Ovary (tissue), 9 donors: ENCODE measurements around the gene F12. TPM values are rescaled to one million over a fixed set of nuclear protein-coding genes. Genes with fewer than 3 reads are reported as not detected.

Experiments
- DNase-seq, 5 donors: peaks; one replicate each; pipeline ENCODE4 v3.0.0-alpha.2; 2019 to 2020
- H3K27ac ChIP-seq, 2 donors: fragments of 200-600 bp; one replicate each; pipeline versions ENCODE4 v1.5.1 to v1.8.0; 2019 to 2022
- H3K27me3 ChIP-seq: fragments of 200-600 bp; one replicate; pipeline ENCODE4 v1.8.0; 2022
- H3K36me3 ChIP-seq: fragments of 200-600 bp; sonication (generic); one replicate; pipeline ENCODE4 v1.5.1; 2019
- H3K4me1 ChIP-seq: one replicate; pipeline ENCODE4 v1.8.1; 2013; ENCODE audit warnings: mild to moderate bottlenecking, moderate library complexity; ENCODE audit not compliant: insufficient read depth
- H3K4me3 ChIP-seq: fragments of 200-600 bp; sonication (generic); one replicate; pipeline ENCODE4 v1.5.1; 2017
- H3K9me3 ChIP-seq, 2 donors: fragments of 200-600 bp in 1 of 2; sonication (generic) in 1 of 2; one replicate each; pipeline versions ENCODE4 v1.5.1 to v1.8.1; 2013 to 2019; ENCODE audit warnings: mild to moderate bottlenecking in 1 of 2, moderate library complexity in 1 of 2
- EP300 ChIP-seq: sonication (generic); formaldehyde crosslinking; IDR thresholded peaks from one replicate; pipeline ENCODE4 v1.6.1; 2017; ENCODE audit warnings: antibody characterized with exemption
- POLR2A ChIP-seq: fragments of 450-650 bp; IDR thresholded peaks from one replicate; pipeline ENCODE4 v1.6.1; 2017; ENCODE audit warnings: antibody characterized with exemption, mild to moderate bottlenecking, moderate library complexity
- WGBS, 3 donors: extraction: QIAGEN DNeasy Blood & Tissue Kit in 1 of 3; methylation state at CpG; one replicate each; pipeline versions ENCODE4 v1.1.5 to v1.1.7; 2013 to 2017; 5-methylcytosine and 5-hydroxymethylcytosine counted together
- intact Hi-C, 4 donors: fragments of 100-400 bp; cut with DNase I; formaldehyde crosslinking; loops; one replicate each; pipeline versions ENCODE4 v1.11.0 to v1.15.1; 2022 to 2023
- polyA plus RNA-seq, 2 donors: library from polyadenylated mRNA; stranded (reverse); fragments of 200-250 nt in 1 of 2; fragments of 350-450 nt in 1 of 2; fragmentation: Illumina TruSeq in 1 of 2; extraction: RNeasy Lipid Tissue Mini Kit (QIAGEN cat#74804) in 1 of 2; gene quantifications; one replicate each; pipeline ENCODE4 v1.2.3, GENCODE V29; 2013 to 2014
- total RNA-seq, 7 donors: library from RNA; depleted of rRNA in 2 of 7; stranded (reverse); fragments of >200 nt in 2 of 7; fragmentation: NEBNext Ultra II Directional in 3 of 7; extraction: Animal tissue kit (Norgen Biotek cat#: 25700) in 3 of 7; gene quantifications; one replicate each; pipeline versions ENCODE4 v1.1.0 to v1.2.4, GENCODE V29; 2016 to 2023
- TF ChIP-seq, protein P1 (sequence below), 3 donors: fragments of 450-650 bp in 2 of 3; fragments of 200-600 bp in 1 of 3; IDR thresholded peaks; one replicate each; pipeline versions ENCODE4 v1.5.1 to v1.8.0; 2016 to 2022; ENCODE audit warnings: antibody characterized with exemption in 3 of 3, mild to moderate bottlenecking in 1 of 3
- donor health status: DM: no; HTN: no; CAD: no; lungs with moderate emphysema.
- donor health status: DM: no; HTN: no; CAD: no.
- donor health status: Bipolar disorder and iron deficiency.
- donor health status: DM: yes; HTN: yes; CAD: no.
- donor health status: DM: no; HTN: no; CAD: no.
- donor health status: DM: yes; HTN: yes; CAD: no.

F12 gene
- total and polyA plus RNA-seq, 9 donors: 0.28 to 1.7 TPM; not detected in 7

DNA sequence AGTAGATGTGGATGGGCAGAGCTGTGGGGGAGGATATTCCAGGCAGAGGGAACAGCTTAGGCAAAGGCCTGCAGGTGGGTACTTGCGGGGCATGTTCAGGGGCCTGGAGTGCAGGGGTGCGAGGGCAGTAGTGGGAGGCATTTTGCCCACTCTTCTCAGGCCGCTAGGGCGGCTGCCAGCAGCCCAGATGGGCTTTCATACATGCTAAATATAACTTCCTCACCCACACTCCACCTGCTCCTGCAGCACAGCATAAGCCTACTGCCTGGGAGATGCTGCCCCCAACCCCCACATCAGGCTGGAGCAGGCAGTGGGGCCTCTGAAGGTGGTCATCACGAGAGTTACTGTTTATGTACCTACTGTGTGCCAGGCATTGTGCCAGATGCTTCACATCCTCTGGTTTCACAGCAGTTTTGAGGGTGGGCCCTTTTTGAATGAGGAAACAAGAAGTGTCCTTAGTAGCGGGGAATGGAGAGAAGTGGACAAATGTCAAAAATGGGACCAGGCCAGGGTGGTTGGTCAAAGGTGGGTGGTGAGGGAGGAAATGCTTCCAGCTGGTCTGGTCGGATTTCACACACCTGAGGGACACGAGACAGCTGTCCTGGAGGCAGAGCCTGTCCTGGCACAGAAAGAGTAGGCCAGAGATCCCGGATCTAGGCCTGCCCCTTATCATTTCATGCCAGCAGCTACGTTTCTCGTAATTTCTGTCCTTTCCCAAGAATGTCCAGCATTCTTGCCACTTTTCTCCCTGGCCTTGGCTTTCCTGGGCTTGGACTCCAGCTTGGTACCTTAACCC is 39.5 kb downstream of the F12 start:
- Histone ChIP-seq H3K27me3 (no peaks in the 10 kb centered on the region), H3K4me3 (no peak overlapping the region), H3K36me3 (no peaks in the 10 kb centered on the region), H3K4me1 (peaks cover 10% of the 10 kb centered on the region), H3K27ac (no peak overlapping the region), H3K9me3 (no peaks in the 10 kb centered on the region)
- DNase-seq: no peak
- intact Hi-C loops: loop anchor here in 1 of 4 donors (10.0 kb wide), 1 partner anchor 255 kb away; no protein-coding TSS in a partner anchor
- TF ChIP-seq, protein P1, sequence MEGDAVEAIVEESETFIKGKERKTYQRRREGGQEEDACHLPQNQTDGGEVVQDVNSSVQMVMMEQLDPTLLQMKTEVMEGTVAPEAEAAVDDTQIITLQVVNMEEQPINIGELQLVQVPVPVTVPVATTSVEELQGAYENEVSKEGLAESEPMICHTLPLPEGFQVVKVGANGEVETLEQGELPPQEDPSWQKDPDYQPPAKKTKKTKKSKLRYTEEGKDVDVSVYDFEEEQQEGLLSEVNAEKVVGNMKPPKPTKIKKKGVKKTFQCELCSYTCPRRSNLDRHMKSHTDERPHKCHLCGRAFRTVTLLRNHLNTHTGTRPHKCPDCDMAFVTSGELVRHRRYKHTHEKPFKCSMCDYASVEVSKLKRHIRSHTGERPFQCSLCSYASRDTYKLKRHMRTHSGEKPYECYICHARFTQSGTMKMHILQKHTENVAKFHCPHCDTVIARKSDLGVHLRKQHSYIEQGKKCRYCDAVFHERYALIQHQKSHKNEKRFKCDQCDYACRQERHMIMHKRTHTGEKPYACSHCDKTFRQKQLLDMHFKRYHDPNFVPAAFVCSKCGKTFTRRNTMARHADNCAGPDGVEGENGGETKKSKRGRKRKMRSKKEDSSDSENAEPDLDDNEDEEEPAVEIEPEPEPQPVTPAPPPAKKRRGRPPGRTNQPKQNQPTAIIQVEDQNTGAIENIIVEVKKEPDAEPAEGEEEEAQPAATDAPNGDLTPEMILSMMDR (IDR thresholded peaks at IDR 0.05): no peak
- TF ChIP-seq POLR2A: no peak
- TF ChIP-seq EP300: no peak
- WGBS, 3 donors: 64 to 66% (median 65%) methylated on average over 11 of the region's 11 CpGs

DNA sequence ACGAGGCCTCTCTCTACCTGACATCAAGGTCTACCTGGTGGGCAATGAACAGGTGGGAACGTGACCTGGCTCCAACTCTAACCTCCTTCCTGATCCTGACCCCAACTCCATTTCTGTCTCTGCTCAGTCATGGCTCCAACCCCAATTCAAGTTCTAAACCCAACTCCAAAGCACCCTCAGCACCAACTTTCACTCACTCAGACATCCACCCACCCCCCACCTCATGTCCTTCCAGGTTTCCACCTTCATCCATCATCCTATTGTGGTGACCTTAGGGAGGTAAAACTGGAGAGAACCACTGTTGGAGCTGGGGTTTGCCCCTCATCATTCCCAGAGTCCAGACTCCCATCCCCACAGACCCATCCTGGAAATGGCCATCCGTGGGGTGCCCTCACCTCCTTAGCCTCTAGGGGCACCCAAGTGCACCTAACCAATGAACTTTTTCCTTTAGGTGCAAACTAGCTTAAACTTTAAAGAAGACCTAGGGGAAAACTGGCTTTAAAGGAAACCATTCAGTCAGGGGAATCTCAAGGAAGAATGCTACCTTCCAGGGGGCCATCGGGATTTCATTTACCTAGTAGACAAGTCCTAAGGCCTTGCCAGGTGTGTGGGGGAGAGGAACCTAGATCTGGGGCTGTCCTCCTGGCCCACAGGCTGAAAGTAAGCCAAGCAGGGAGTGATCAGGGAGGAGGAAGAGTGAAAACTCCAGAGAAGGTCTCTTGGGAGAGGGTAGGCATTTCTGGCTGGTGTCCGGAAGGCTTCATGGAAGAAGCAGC is 40.3 kb downstream of the F12 start:
- intact Hi-C loops: loop anchor here in 1 of 4 donors (10.0 kb wide), 1 partner anchor 254 kb away; no protein-coding TSS in a partner anchor
- Histone ChIP-seq H3K36me3 (no peaks in the 10 kb centered on the region), H3K4me3 (no peak overlapping the region), H3K27me3 (no peaks in the 10 kb centered on the region), H3K9me3 (no peaks in the 10 kb centered on the region), H3K27ac (no peak overlapping the region), H3K4me1 (peaks cover 10% of the 10 kb centered on the region)
- 66 to 71% (median 71%) methylated on average over 5 of the region's 5 CpGs for WGBS, 3 donors
- no peak for DNase-seq
- no peak for TF ChIP-seq POLR2A
- no peak for TF ChIP-seq EP300
- TF ChIP-seq, protein P1 (IDR thresholded peaks at IDR 0.05): peak in 2 of 3 donors; percentile 15 to 19

- H3K9me3 ChIP-seq: no peaks in the 10 kb centered on the region
- intact Hi-C loops: loop anchor here in 1 of 4 donors (10.0 kb wide), 1 partner anchor 253 kb away; no protein-coding TSS in a partner anchor
- H3K36me3 ChIP-seq: no peaks in the 10 kb centered on the region
- no peak overlapping the region for H3K27ac ChIP-seq
- WGBS, 3 donors: 84 to 87% (median 85%) methylated on average over 29 of the region's 29 CpGs
- DNase-seq: no peak
- TF ChIP-seq POLR2A (no peak), EP300 (no peak)
- TF ChIP-seq, protein P1 (IDR thresholded peaks at IDR 0.05): no peak
- H3K4me1 ChIP-seq: peaks cover 11% of the 10 kb centered on the region
- H3K27me3 ChIP-seq: no peaks in the 10 kb centered on the region
- no peak overlapping the region for H3K4me3 ChIP-seq
Observed at GRCh38 chr5:177367981-177368868, 41.1 kb downstream of the F12 start.
